AG09309 (cell line): ENCODE data around the gene TMEM14A.
"Not testable (repeated sequence)": the region's sequence is repeated elsewhere in the genome, so short reads cannot be mapped to it uniquely, and the experiment has no call there.

Experiments
- DNase-seq: peaks from one replicate; pipeline ENCODE4 v3.0.0-alpha.2; 2010; ENCODE audit warnings: low read depth
- H3K4me3 ChIP-seq: 2 replicates; pipeline ENCODE4 v1.5.1; 2011; ENCODE audit warnings: mild to moderate bottlenecking, low read depth, low read length, moderate library complexity; ENCODE audit not compliant: control insufficient read depth
- TF ChIP-seq, protein P1 (sequence below): IDR thresholded peaks from 2 replicates; pipeline ENCODE4 v1.5.1; 2011; ENCODE audit warnings: mild to moderate bottlenecking, low read depth, low read length, inconsistent platforms; ENCODE audit not compliant: insufficient read depth, control insufficient read depth; ENCODE audit errors: missing control alignments

The TMEM14A gene

DNA sequence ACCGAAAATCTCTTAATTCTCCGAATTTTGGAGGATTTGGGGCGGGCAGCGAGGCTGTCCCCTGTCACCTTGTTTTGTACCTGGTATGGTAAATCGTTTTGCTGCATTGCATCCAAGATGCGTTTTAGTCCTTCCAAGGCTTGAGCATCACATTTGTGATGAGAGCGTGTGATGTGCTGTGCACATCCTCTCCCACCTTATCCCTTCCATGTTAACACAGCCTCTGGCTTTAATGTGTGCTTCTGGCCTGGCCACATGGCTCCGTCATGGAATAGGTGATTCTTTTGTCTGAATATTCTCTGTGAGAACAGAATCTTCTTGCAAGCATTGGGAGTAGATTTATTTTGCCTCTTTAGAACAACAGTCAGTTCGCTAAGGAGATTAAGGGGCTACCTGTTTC, 763 bp downstream of the TMEM14A start:
- DNase-seq = no peak
- H3K4me3 ChIP-seq = peak overlapping the region; percentile 67
- TF ChIP-seq, protein P1, sequence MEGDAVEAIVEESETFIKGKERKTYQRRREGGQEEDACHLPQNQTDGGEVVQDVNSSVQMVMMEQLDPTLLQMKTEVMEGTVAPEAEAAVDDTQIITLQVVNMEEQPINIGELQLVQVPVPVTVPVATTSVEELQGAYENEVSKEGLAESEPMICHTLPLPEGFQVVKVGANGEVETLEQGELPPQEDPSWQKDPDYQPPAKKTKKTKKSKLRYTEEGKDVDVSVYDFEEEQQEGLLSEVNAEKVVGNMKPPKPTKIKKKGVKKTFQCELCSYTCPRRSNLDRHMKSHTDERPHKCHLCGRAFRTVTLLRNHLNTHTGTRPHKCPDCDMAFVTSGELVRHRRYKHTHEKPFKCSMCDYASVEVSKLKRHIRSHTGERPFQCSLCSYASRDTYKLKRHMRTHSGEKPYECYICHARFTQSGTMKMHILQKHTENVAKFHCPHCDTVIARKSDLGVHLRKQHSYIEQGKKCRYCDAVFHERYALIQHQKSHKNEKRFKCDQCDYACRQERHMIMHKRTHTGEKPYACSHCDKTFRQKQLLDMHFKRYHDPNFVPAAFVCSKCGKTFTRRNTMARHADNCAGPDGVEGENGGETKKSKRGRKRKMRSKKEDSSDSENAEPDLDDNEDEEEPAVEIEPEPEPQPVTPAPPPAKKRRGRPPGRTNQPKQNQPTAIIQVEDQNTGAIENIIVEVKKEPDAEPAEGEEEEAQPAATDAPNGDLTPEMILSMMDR = no peak

DNA sequence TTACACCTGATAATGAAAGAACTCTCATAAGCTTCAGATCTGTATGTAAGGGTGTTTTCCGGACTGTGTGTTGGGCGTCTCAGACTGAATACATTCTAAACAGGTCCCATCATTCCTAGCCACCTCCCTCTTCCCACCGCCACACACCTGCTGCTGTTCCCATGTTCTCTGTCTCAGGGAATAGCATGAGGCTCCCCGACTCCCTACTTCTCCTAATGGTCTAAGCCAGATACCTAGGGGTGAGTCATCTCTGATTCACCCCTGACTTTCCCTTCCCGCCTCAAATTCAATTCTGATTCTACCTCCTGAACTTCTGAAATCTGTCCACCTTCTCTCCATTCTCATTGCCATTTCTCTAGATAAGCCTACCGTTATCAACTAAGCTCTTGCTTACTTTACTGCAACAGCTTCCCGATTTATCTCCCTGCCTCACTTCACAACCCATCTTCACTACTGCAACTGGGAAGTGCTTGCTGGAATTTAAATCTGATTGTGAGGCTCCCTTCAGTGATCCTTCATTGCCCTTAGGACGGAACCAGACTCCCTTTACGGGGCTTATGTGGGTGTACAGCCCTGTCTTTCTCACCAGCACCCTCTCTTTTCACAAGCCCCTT, 1.6 kb downstream of the TMEM14A start:
- TF ChIP-seq, protein P1 = no peak
- H3K4me3 ChIP-seq = no peak overlapping the region
- no peak for DNase-seq

DNA sequence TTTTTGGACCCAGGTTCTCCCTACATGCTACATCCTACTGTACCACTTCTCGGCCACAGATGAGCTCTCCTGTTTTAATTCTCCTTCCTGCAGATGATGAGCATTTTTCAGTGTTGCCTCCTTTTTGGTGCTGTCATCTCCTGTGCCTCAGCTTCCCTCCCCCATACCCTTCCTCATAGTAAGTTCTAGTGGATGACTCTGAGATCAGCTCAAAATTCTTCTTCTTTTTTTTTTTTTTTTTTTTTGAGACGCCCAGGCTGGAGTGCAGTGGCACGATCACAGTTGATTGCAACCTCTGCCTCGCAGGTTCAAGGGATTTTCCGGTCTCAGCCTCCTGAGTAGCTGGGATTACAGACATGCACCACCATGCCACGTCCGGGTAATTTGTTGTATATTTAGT, 3.8 kb downstream of the TMEM14A start:
- TF ChIP-seq, protein P1 = no peak
- H3K4me3 ChIP-seq = no peak overlapping the region
- no peak for DNase-seq

DNA sequence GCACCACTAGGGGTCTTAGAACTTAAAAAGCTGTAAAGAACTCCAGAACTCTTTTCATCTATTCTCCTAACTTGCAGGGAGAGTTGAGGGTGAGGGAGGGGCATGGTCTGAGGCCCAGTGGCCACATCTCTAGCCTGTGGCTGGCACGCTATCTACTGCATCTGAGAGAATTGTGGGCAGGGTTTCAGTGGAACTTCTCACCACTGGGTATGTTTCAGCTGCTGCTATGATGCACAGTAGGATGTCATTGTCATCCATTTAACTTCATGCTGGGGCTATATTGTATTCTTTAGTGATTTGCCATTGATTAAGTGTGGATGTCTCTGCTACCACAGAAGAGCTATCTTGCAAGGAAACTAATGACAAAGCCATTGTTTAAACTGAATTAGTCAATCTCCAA, 4.5 kb downstream of the TMEM14A start:
- no peak for DNase-seq
- H3K4me3 ChIP-seq = no peak overlapping the region
- TF ChIP-seq, protein P1 = no peak

DNA sequence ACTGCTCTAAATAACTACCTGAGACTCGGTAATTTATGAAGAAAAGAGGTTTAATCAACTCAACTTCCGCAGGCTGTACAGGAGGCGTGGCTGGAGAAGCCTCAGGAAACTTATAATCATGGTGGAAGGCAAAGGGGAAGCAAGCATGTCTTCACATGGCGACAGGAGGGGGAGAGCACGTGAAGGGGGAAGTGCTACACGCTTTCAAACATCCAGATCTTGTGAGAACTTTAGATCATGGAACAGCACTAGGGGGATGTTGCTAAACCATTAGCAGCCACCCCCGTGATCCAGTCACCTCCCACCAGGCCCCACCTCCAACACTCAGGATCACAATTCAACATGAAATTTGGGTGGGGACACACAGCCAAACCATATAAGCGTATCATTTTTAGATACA, 5.7 kb downstream of the TMEM14A start:
- not testable (repeated sequence) for DNase-seq

DNA sequence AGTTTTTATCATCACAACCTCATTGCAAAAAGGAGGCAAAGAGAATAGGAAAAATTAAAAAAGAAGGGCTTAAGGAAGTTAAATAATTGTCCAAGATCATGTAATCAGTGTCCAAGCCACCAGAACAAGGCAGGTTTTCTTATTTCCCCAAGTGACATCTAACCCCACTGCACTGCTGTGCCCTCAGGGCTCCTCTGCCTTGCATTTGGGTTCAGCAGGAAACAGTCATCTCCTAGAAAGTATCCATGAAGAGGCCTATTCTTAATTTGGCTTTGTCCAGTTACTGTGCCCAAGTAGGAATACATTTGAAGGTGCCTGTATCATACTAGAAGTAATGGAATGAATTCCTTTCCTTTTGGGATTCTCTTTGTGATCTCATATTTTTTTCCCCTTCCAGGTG, 10.5 kb downstream of the TMEM14A start:
- TF ChIP-seq, protein P1 = no peak
- no peak for DNase-seq
- no peak overlapping the region for H3K4me3 ChIP-seq

More for the DNA sequence above, 5.7 kb downstream of the TMEM14A start:
- not testable (repeated sequence) for H3K4me3 ChIP-seq

DNA sequence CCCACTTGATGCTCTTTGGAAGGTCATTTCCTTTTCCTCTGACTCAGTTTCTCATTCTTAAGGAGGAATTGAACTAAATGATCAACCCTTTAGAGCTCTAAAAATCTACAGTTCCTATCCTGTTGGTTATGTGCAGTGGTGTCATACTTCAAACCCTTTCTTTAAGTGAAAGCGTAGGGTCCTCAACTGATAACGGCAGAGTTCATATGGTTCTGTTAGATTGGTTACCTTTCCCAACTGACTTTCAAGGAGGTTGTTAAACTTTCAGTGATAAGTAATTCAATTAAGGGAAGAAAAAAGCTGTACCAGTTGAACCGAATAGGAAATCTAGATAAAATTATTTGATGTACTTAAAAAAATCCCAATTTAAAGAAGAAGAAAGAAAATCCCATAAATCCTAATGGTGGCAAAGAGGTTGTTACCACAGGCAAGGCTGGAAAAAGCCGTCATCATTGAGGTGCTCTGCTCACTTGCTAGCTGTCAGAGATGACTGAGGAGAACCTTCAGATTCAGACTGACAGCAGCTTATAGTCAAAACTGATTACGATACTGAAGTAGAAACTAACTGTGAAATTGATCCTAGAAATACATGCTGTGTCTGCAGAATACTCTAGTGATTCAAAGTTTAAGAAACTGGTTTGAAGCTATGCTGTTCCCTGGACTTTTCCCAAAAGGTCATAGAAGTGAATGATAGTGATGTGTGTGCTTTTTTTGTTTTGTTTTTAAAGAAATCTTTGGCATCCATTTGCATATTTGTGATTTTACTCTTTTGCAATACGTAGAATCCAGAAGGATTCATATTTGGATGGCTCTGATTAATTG, 16.2 kb downstream of the TMEM14A start:
- TF ChIP-seq, protein P1 = no peak
- no peak for DNase-seq

More for the DNA sequence above, 16.2 kb downstream of the TMEM14A start:
- no peak overlapping the region for H3K4me3 ChIP-seq
